Esophagus (tissue), 2 donors: Measurements from ENCODE around the gene EIPR1. TPM values are rescaled to one million over a fixed set of nuclear protein-coding genes. Genes with fewer than 3 reads are reported as not detected.

Source experiments
- H3K27ac ChIP-seq, 2 donors: one replicate each; pipeline ENCODE4 v1.5.1; 2013; ENCODE audit warnings: low read depth in 2 of 2, mild to moderate bottlenecking in 2 of 2, inconsistent platforms in 1 of 2, low read length in 1 of 2, moderate library complexity in 1 of 2
- H3K27me3 ChIP-seq, 2 donors: one replicate each; pipeline ENCODE4 v1.6.1; 2013; ENCODE audit warnings: low read length in 2 of 2, control low read depth in 1 of 2, mild to moderate bottlenecking in 1 of 2; ENCODE audit not compliant: insufficient read depth in 2 of 2, control insufficient read depth in 1 of 2
- H3K36me3 ChIP-seq, 2 donors: one replicate each; pipeline ENCODE4 v1.6.1; 2013; ENCODE audit warnings: low read length in 1 of 2; ENCODE audit not compliant: control insufficient read depth in 2 of 2, insufficient read depth in 2 of 2
- H3K4me1 ChIP-seq, 2 donors: one replicate each; pipeline ENCODE4 v1.6.1; 2013; ENCODE audit warnings: low read length in 1 of 2; ENCODE audit not compliant: control insufficient read depth in 2 of 2, insufficient read depth in 2 of 2
- H3K4me3 ChIP-seq, 2 donors: one replicate each; pipeline ENCODE4 v1.5.1; 2013; ENCODE audit warnings: low read length in 2 of 2, mild to moderate bottlenecking in 2 of 2, low read depth in 1 of 2, moderate library complexity in 1 of 2
- H3K9me3 ChIP-seq, 2 donors: one replicate each; pipeline ENCODE4 v1.6.1; 2013; ENCODE audit warnings: mild to moderate bottlenecking in 2 of 2, low read depth in 1 of 2, low read length in 1 of 2, moderate library complexity in 1 of 2; ENCODE audit not compliant: control insufficient read depth in 2 of 2, insufficient read depth in 1 of 2
- WGBS, 2 donors: extraction: QIAGEN DNeasy Blood & Tissue Kit; methylation state at CpG; one replicate each; pipeline ENCODE4 v1.1.7; 2013; 5-methylcytosine and 5-hydroxymethylcytosine counted together
- polyA plus RNA-seq, 2 donors: library from polyadenylated mRNA; stranded (reverse); fragments of 200-250 nt; gene quantifications; one replicate each; pipeline ENCODE4 v1.2.3, GENCODE V29; 2013
- donor health status: healthy with polysubstance abuse.
- donor health status: Bipolar disorder and iron deficiency.

EIPR1 gene
- polyA plus RNA-seq, 2 donors = 8.2 to 22.8 TPM

DNA sequence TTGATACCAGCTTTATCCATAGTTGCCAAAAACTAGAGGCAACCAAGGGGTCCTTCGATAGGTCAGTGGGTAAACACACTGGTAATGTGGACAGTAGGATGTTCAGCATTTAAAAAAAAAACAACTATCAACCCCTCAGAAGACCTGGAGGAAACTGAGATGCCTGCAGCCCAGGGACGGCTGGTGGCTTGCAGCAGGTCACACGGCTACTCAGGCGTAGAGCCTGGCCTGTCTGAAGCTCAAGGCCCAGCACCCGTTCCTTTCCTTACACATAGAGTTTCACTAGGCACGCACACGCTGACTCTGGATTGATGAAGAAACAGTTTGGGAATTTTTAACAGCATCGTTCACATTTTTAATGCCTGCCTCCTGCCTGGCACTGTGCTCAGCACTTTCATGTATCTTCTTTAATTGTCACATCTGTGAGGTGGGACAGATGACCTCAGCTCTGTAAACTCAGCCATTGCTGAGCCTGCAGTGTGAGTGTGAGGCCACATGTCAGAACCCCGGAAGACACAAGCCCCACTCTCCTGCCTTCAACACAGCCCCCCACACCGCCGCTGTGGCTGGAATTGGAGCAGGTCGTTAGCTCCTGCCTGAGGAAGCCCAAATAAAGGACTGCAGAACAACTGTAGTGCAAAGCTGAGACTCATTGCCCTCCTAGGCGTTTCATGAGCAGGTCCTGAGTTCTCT is 42.6 kb upstream of the EIPR1 start:
- peaks cover 7 to 17% of the 10 kb centered on the region in 2 donors for H3K36me3 ChIP-seq
- no peaks in the 10 kb centered on the region for H3K27me3 ChIP-seq
- no peak overlapping the region for H3K27ac ChIP-seq
- WGBS, 2 donors = 81 to 86% methylated on average over 12 to 13 of the region's 13 CpGs
- no peaks in the 10 kb centered on the region for H3K9me3 ChIP-seq
- H3K4me1 ChIP-seq = peaks cover 0 to 3% of the 10 kb centered on the region in 2 donors
- H3K4me3 ChIP-seq = no peak overlapping the region

DNA sequence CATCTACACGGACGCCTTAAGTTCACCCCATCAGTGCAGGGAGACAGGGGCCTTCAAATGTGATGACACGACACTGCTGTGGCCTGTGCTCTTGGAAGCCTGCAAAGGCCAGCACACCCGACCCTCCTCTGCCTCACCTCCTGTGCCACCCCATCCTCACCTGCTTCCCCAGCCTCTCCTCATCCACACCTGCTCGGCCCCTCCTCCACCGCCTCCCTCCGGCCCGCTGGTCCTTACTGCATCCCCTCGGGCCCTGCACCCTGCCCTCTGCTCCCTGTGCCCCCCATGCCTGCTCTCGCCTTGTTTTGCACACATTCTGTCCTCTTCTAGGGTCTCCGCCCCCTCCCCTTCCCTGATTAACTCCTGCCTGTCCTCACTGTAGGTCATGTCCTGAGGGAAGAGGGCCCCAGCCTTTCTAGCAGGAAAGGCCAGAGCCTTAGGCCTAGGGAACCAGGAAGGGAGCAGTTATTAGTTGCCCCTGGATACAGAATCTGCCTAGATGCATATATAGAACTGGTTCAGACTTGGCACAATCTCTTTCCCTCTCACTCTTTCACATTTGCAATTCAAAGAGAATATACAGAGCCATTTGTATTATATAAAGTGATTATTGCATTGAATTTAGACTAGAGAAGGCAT is 41.3 kb upstream of the EIPR1 start:
- Histone ChIP-seq H3K4me3 (no peak overlapping the region), H3K27ac (peak overlapping the region in 1 of 2 donors; percentile 40), H3K27me3 (no peaks in the 10 kb centered on the region), H3K4me1 (peaks cover 0 to 3% of the 10 kb centered on the region in 2 donors), H3K9me3 (peaks cover 0 to 2% of the 10 kb centered on the region in 2 donors), H3K36me3 (peaks cover 7 to 20% of the 10 kb centered on the region in 2 donors)
- WGBS, 2 donors = 87 to 88% methylated on average over 11 of the region's 11 CpGs

DNA sequence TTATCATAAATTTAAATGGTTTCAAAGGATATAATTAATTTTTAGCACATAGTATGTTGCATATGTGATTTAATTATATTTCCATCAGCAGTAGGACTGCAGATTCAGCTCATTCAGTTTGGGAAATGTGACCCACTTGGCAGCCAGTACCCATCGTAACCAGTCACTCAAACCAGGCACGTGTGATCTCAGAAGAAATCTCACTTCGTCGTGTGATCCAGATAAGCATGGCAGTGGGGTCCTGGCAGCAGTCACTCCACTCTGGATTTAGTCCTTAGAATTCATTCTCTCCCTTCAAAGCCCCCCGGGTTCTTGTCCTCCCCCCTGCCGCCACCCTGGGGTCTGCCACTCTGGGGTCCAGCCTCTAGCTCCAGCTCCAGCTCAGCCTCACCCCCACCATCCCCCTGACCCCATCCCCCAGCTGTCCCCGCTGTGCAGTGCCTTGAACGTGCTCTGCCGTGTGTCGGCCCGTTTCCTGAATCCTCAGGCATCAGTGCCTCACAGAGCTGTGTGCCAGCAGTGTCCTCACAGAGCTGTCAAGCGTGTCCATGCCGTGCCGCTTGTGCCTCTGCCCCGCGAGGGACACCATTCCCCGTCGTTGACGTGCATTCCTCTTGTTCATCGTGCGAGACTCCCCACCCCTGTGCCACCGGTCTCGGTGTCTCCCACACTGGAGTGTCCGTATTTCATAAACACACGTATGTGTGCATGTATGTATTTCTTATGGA is 36.7 kb upstream of the EIPR1 start:
- H3K36me3 ChIP-seq = peaks cover 7 to 9% of the 10 kb centered on the region in 2 donors
- no peaks in the 10 kb centered on the region for H3K27me3 ChIP-seq
- H3K4me3 ChIP-seq = no peak overlapping the region
- WGBS, 2 donors = 92 to 94% methylated on average over 25 of the region's 25 CpGs
- H3K9me3 ChIP-seq = peaks cover 0 to 2% of the 10 kb centered on the region in 2 donors
- no peak overlapping the region for H3K27ac ChIP-seq
- H3K4me1 ChIP-seq = no peaks in the 10 kb centered on the region

DNA sequence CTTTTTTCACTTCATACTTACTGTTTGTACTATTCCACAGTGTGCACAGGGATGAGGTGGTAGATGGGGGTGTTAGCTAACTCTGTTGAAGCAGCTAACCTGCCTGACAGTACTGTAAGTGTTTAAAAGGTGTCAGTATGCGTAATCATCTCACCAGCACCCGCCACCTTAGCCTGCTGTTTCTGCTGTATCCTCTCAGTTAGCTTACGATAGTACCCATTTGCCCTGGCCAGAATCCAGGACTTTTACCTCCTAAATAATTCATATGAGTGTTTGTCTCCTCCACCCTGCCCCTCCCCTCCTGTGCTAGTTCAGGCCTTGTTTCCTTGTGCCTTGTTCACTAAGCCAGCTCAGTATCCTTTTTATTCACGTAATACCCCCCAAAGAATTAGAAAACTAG is 36.1 kb upstream of the EIPR1 start:
- Histone ChIP-seq H3K9me3 (peaks cover 0 to 2% of the 10 kb centered on the region in 2 donors), H3K4me3 (no peak overlapping the region), H3K27me3 (no peaks in the 10 kb centered on the region), H3K36me3 (peaks cover 7 to 12% of the 10 kb centered on the region in 2 donors), H3K27ac (no peak overlapping the region), H3K4me1 (peaks cover 0 to 2% of the 10 kb centered on the region in 2 donors)
- 90 to 92% methylated on average over 4 of the region's 4 CpGs for WGBS, 2 donors

DNA sequence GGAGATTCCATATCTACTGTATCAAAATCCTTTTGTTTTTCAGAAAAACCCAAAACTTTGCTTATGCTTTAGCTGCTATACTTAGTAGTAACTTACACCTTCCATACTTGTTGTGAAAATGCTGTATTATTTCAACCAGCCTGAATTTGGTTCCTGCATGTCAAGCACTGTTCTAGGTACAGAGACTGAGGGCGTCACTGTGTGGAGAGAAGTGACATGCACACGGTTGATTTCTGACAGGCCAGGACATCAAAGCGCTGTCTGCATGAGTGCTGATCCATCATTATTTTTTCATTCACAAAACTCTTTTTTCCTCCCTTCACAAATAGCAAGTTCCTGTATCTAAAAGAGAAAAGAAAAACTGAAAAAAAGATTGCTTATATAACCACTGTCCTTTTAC is 33.5 kb upstream of the EIPR1 start:
- Histone ChIP-seq H3K36me3 (peaks cover 0 to 9% of the 10 kb centered on the region in 2 donors), H3K9me3 (peaks cover 0 to 2% of the 10 kb centered on the region in 2 donors), H3K4me3 (no peak overlapping the region), H3K27me3 (no peaks in the 10 kb centered on the region), H3K27ac (no peak overlapping the region), H3K4me1 (peaks cover under 1 to 4% of the 10 kb centered on the region in 2 donors)
- WGBS, 2 donors = 83 to 88% methylated on average over 3 of the region's 3 CpGs

DNA sequence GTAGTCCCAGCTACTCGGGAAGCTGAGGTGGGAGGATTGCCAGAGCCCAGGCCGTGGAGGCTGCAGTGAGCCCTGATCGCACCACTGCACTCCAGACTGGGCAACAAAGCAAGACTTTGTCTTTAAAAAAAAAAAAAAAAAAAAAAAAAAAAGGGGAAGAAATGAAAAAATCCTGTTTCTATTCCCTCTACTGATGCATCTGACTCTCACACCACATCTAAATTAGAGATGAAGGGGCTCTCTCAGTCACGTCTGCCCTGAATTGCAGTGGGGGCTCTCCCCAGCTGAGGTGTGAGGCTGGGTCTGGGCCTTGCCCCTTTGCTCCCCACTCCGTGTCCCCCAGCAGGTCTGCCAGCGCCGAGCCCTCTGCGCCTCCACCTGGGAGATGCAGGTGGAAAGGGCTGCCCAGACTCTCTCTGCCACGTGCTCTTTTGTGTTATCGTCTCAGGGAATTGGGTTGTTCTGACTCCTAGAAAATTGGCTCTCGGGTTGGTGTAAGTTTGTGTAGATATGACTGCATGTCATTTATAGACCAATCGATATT is 32.1 kb upstream of the EIPR1 start:
- Histone ChIP-seq H3K27me3 (no peaks in the 10 kb centered on the region), H3K4me1 (peaks cover 4 to 10% of the 10 kb centered on the region in 2 donors), H3K27ac (no peak overlapping the region), H3K9me3 (peaks cover 0 to 2% of the 10 kb centered on the region in 2 donors), H3K36me3 (peaks cover 0 to 7% of the 10 kb centered on the region in 2 donors), H3K4me3 (no peak overlapping the region)
- WGBS, 2 donors = 89 to 96% methylated on average over 12 of the region's 12 CpGs

DNA sequence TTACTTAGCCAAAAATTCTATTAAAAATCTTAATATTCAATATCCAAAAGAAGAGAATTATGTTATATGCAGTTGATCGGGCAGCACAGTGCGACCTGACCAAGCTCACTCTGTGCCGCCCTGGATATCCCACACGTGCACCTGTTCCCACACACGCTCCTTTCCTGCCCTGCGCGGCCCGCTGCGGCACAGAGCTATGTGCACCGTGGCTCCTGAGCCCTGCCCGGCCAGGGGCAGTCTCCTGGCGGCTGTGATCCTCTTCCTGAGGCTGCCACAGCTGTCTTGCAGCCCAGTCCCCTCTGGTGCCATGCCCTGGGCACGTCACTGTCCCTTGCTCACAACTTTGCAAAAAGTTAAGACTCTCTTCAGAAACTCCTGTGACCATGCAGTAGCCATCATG is 31.2 kb upstream of the EIPR1 start:
- 93 to 97% methylated on average over 13 of the region's 13 CpGs for WGBS, 2 donors
- Histone ChIP-seq H3K27me3 (no peaks in the 10 kb centered on the region), H3K4me3 (no peak overlapping the region), H3K9me3 (no peaks in the 10 kb centered on the region), H3K27ac (no peak overlapping the region), H3K4me1 (peaks cover 4 to 10% of the 10 kb centered on the region in 2 donors), H3K36me3 (peaks cover 0 to 3% of the 10 kb centered on the region in 2 donors)

DNA sequence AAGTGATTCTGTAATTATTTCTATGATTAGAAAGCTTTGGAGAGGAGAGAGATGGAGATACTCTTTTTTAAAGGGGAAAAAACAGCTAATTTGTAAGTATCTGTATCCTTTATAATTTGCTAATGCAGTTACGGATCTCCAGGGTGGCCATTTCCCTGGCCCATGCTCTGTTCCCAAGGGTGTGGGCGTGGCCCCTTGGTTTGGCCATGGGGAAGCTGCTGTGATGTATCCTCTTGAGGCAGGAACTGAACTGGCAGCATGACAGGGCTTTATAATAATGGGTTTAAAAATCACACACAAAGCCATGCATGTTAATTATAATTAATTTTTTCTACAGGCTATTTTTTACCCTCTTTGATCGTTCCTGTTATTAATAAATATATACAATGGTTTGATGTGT is 28.9 kb upstream of the EIPR1 start:
- Histone ChIP-seq H3K27ac (no peak overlapping the region), H3K9me3 (no peaks in the 10 kb centered on the region), H3K36me3 (peaks cover 0 to 8% of the 10 kb centered on the region in 2 donors), H3K4me1 (peaks cover 4 to 10% of the 10 kb centered on the region in 2 donors), H3K4me3 (no peak overlapping the region), H3K27me3 (no peaks in the 10 kb centered on the region)
- 58 to 67% methylated on average over 3 of the region's 3 CpGs for WGBS, 2 donors

DNA sequence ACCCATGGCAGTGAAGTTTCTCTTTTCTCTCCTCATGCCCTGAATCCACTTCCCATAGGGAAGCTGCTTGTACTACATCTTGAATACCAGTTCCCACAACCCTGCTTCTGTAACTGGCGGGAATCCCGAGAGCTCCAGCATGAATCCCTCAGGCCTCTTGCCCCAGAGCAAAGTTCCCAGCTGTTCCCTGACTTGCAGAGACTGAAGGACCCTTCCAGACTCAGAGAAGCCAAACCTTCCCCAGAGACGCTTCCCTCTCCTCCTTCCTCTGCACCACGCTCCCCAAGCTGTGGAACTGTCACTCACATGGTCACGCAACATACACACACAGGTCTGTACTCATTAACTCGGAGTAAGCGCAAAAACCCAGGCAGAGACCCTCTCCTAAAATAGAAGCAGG is 28.3 kb upstream of the EIPR1 start:
- H3K27me3 ChIP-seq = no peaks in the 10 kb centered on the region
- WGBS, 2 donors = 69 to 73% methylated on average over 7 of the region's 7 CpGs

More for the DNA sequence above, 28.3 kb upstream of the EIPR1 start:
- Histone ChIP-seq H3K27ac (peak overlapping the region; percentile 35 to 85), H3K4me1 (peaks cover 4 to 10% of the 10 kb centered on the region in 2 donors), H3K36me3 (peaks cover 4 to 8% of the 10 kb centered on the region in 2 donors), H3K4me3 (no peak overlapping the region), H3K9me3 (no peaks in the 10 kb centered on the region)
